Peyer's patch (tissue), 4 donors: ENCODE data around the gene SMTNL2.

Experiments used
- POLR2A ChIP-seq, 2 donors: fragments of 450-650 bp; IDR thresholded peaks; one replicate each; pipeline ENCODE4 v1.5.1; 2017; ENCODE audit warnings: antibody characterized with exemption in 2 of 2, mild to moderate bottlenecking in 2 of 2, moderate library complexity in 2 of 2
- TF ChIP-seq, protein P1 (sequence below), 6 experiments: fragments of 450-650 bp in 4 of 6; fragments of 200-600 bp in 2 of 6; sonication (generic) in 1 of 6; IDR thresholded peaks; one replicate each; pipeline ENCODE4 v1.5.1; 2017 to 2019; ENCODE audit warnings: antibody characterized with exemption in 6 of 6, mild to moderate bottlenecking in 3 of 6, moderate library complexity in 1 of 6

DNA sequence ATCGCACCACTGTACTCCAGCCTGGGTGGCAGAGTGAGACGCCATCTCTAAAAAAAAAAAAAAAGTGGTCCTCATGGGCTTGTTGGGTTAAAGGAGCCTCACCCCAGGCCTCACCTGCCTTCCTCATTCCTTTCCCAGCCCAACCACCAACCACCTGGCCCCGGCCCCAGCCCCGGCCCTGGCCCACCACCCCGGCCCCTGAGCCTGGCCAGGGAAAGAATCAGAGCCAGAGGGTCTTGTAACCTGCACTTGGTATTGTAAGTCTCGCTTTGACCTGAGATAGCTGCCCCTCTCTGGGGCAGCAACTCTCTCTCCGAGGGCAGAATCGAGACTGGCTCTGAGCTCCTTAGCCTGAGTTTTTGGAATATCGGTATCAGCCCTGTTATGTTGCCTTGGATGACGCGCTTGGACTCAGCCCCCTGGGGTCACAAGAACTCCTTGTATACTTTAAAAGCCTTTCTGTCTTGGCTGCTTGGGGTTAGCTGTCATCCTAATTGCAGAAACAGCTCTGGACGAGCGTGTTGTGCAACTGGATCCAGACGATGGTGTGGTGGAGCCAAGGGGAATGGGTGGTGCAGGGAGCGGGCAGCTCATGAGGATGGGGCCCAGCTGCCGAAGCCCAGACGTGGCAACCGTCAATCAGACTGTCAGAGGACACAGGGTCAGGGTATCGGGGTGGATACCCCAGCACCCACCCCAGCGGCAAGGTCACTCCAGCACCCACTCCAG, 14.6 kb downstream of the SMTNL2 start:
- no peak for TF ChIP-seq POLR2A (IDR thresholded peaks at IDR 0.05)
- TF ChIP-seq, protein P1, sequence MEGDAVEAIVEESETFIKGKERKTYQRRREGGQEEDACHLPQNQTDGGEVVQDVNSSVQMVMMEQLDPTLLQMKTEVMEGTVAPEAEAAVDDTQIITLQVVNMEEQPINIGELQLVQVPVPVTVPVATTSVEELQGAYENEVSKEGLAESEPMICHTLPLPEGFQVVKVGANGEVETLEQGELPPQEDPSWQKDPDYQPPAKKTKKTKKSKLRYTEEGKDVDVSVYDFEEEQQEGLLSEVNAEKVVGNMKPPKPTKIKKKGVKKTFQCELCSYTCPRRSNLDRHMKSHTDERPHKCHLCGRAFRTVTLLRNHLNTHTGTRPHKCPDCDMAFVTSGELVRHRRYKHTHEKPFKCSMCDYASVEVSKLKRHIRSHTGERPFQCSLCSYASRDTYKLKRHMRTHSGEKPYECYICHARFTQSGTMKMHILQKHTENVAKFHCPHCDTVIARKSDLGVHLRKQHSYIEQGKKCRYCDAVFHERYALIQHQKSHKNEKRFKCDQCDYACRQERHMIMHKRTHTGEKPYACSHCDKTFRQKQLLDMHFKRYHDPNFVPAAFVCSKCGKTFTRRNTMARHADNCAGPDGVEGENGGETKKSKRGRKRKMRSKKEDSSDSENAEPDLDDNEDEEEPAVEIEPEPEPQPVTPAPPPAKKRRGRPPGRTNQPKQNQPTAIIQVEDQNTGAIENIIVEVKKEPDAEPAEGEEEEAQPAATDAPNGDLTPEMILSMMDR (IDR thresholded peaks at IDR 0.05) = no peak
